GM21360 (cell line): Measurements from ENCODE around the gene INHBA.

ENCODE experiments used
- ATAC-seq: cut with Tn5 transposase; IDR thresholded peaks from one replicate; pipeline ENCODE4 v1.9.1; 2021; ENCODE audit warnings: mild to moderate bottlenecking, moderate library complexity; ENCODE audit not compliant: unreplicated experiment

Gene INHBA

DNA sequence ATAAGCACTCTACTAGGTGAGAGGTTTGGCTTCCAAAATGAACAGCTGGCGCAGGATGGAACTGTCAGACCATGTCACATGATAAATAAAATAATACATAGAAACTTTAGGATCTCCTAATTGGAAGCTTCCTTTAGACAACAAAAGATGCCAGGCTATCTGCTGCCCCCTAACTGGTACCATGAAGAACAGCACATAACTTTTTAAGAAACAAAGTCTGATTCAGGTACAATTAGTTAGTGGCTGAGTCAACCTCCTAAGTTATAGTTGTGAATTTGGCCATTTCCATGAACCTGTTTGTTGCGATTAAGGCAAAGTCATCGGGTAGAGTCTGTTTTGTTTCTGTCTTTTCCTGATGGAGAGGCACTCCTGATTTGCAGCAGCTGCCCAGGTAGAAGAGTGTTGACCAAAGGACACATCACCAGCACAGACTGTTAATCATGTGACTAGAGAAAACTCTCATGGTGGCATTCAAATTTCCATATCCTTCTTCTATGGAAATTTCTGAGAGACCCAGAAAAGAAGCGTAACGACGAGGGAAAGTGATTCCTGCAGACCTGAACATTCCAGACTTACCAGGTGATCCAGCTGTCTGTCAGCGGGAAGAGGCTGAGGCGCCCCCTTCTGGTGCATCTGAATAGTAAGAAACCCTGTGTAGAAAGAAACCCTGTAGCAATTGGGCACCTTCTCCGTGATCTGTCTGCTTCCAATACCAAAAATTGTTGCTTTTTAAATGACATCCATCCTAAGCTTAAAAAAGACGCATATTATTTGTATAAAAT, 8.6 kb upstream of the INHBA start:
- ATAC-seq: no peak

DNA sequence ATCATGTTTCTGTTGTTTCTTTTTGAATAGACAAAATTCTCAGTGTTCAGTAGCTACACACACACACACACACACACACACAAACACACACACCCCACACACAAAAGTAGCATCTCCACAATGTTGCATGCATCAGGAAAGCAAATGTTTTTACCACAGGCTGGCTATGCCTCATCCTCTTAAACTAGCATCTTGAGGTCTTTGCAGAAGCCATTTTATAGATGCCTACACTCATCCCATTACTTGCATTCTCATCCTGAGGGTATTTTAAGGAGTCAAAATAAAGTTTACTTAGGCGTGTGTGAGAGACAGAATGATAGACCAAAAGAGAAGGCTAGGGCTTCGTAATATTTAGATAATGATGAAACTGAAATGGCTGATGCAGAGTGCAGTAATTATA, 7.9 kb upstream of the INHBA start:
- no peak for ATAC-seq

DNA sequence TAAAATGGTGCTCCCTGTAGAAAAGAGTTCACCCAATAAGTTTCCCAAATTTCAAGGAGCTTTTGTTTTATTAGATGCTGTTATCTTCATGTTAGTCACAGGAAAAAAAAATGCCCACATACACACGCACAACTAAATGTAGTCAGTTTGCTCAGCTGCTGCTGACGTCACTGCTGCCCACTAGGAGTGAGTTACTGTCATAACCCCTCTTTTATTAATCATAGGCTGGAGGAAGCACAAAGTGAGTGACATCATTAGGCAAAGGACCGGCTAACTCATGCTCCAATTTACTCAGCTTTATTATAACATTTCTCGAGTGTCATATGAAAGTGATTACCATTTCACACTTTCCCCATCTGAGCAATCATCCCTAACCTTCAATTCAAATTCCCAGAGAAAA, 6.7 kb upstream of the INHBA start:
- no peak for ATAC-seq

DNA sequence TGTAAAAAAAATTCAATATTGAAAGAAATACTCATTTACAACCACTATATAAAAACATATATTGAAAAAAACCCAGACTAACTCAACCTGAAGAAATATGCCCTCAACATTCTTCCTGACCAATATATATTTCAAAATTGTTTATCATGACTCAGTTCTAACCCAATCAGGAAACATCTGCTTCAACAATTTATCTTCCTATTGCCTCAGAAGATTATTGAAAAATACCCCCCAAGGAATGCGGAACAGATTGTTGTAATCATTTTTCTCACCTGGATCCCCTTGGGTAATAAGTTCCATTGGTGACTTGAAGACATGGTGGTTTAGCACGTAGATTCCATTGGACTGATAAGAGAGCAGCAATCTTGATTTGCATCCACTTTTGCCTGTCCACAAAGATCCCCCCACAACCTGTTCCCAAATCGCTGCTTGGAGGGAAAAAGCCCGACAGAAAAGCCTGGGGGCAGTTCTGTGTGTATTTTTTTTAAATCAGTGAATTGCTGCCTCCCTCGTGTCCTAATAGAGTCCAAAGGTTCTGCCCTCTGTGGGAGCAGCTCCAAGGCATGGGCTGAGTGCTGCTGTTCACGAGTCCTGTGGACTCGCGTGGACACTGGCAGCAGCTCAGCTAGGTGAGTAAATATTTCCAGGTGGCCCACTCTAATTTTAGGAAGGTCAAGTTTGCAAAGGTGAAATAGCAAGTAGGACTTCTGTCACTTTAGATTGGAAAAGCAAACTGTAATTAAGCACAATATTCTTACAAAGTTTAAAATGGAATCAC, 5.9 kb upstream of the INHBA start:
- no peak for ATAC-seq

DNA sequence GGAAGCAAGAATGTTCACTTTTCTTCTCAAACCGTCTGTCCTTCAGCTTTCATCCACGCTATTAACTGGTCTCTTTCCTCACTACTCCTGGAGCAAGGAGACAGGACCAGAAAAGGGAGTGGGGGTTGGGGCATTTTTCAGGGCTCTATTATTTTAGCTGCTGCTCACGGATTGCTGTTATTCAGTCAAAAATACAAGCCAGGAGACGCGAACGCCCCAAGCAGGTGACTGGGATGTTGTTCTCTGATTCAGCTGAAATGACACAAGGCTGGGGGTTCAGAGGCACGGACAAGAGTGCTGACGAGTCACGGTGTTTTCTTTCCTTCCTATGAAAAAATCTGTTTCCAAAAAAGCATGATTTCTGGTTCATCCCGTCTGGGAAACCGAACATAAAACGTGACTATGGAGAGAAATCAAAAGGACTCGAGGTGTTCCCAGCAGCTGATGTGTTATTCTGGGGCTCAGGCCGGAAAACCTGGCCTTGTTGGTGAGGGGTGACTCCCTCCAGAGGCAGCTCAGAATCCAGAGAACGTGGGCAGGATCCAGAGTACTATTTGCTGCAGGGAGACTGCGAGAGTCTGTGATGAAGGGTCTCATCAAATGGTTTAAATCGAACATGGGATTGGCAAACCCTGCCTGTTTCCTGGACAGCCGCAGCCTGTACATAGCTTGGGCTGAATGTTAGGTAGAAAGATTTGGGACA, 3.5 kb upstream of the INHBA start:
- no peak for ATAC-seq

DNA sequence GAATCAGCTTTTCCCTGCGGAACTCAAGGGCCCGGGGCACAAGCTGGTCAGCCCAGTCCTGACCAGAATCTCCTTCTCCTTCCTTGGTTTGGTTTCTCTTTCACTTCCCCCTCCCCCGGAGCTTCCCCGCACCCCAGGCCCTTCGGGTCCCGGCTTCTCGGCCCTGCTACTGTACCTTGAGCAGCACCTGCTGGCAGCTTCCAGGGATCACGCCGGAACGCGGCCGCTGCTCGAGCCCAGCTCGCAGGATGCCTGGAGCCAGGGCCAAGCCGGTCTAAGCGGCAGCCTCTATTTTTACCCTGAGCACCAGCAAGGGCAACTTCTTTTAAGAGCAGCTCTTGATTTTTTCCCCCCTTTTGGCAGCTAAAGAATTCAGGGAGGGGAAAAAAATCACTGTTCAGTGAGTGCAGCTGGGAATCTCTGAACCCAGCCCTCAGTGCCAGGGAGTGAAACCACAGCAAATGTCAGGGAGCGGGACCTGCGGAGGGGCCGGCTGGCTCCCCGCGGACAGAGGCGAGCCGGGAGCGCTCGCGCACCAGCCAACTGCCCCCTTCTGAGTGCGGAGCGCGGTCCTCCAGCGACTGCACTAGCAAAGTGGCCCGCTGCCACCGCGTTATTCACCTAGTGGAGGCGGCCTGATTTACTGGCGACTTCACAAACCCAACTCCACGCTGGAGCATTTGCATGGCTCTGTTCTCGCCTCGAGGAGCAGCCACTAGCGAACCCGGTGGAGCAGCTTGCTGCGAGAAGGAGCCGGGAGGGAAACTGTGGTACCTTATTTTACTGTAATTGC, 2.4 kb upstream of the INHBA start:
- peak; percentile 96 for ATAC-seq

DNA sequence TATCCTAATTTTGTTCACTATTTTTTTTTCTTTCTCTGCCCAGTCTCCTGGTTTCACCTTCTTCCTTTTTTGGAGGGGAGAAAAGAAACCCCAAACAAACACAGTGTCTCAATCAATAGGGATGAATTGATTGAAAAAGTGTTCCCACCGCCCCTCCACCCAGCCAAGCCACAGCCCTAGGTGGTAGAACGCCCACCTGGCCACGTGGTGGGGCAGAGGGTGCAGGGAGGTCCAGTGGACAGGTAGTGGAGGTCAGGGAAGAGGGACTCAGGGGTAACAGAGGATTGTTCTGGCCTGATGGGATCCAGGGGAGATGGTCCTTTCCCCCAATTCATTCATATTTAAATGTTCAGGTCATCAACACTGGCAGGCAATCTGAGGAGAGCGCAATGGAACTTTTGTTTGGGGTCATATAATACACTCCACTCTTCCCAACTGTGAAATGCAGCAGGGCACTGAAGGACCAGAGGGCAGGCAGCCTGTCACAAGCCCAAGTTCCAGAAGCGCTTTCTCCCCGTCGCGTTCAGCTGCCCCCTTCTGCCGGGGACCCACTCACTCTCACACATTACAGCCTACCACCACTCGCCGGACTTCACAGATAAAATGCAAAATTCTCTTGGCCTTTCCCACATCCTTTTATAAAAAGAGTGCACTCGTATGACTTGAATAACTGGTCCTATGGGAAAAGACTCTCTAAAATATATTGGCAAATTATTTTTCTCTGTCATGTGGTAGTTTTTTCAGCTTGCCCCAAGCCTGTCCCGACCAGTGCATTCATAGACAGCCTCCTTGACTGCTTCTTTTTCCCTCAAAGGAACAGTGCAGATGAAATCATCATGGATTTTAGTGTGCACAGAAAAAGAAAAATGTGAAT, 1.6 kb downstream of the INHBA start:
- ATAC-seq: no peak

DNA sequence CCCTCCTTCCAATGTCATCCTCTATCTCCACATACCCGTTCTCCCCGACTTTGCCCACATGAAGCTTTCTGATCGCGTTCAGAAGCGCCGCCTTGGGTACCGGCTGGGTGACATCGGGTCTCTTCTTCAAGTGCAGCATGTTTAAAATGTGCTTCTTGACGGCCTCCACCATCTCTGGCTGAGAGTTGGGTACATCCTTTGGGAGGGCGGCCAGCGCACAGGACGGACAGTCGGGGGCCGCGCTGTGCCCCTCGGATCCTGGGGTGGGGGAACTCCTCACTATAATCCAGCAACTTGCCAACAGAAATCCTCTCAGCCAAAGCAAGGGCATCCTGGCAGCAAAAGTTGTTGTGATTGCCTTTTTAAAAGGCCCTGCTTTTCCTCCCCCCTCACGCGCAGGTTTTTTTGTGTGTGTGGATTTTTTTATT, 2.8 kb downstream of the INHBA start:
- ATAC-seq: no peak

DNA sequence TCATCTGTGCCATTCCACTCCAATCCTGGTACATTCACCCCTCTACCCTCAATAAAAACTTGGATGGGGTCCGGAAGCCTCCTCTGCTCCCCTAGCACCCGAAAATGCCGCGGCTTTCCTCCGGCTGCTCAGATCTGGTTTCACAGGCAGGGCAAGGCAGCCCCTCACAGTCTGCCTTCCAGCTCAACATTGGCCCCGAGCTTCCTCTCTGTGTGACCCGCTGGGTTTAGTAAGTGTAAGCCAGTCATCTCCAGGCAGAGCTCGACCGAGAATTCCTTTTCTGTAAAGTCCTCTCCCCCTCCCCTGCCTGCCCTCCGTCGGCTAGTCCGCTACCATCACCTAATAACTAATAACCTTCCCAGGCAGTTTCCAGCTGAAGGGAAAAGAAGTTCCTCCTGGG, 3.4 kb downstream of the INHBA start:
- ATAC-seq: no peak

DNA sequence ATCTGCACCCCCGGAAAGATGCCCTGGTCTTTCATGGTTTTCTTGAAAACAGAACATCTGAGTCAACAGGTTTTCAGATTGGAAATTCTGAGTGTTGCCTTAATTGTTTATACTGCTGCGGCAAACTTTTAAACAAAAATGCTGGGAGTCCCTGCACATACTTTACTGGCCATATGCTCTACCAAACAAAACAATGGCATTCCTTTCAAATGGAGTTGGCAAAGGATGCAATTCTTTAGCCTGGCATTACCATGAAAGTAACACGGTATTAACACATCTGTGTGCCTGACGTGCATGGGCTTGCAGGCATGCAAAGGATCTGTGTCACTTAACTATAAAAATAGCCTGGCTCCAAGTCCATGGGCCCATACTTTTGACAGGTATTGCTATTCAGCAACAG, 4.2 kb downstream of the INHBA start:
- no peak for ATAC-seq

DNA sequence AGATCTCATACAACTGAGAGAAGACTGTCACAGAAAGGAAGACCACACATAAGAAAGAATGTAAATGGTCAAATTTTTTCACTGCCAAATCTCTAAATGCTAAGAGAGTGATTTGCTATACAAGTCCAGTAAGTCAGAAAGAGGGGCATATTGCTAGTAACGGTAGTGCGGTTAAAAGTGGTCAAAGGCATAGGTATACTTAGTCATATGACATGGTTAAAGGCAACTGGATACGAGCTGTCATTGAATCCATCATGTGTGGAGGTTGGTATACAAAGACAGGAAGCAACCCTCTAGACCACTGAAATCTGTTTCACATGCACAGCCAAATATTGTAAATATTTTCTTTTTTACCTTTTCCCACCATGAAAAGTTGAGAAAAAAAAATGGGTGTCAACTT, 4.8 kb downstream of the INHBA start:
- ATAC-seq: no peak

DNA sequence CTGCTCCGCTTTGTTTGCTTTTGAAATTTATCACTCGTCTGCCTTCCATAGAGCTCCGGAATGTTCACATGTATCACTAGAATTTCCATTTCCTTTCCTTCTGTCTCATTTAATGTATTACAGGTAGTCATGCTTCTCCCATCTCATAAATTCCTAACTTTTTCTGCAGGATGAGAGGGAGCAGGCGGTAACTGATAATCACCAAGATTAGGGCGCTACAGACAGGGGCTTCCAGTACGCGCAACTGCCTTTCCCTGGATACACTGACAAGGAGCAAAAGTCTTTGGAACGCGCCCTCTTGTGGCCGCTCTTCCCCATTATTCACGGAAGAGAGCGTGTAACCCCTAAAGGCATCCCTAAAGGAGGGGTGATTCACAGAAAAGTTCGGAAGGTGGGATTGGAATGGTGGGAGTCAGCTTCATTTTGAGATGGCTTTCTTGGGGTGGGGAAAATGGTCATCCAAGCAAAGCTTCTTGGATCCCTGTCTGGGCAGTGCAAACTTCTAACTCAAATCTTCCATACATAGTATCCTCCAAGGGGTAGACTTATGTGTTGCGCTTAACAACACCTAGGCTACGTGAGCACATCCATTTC, 6.5 kb downstream of the INHBA start:
- ATAC-seq: no peak

DNA sequence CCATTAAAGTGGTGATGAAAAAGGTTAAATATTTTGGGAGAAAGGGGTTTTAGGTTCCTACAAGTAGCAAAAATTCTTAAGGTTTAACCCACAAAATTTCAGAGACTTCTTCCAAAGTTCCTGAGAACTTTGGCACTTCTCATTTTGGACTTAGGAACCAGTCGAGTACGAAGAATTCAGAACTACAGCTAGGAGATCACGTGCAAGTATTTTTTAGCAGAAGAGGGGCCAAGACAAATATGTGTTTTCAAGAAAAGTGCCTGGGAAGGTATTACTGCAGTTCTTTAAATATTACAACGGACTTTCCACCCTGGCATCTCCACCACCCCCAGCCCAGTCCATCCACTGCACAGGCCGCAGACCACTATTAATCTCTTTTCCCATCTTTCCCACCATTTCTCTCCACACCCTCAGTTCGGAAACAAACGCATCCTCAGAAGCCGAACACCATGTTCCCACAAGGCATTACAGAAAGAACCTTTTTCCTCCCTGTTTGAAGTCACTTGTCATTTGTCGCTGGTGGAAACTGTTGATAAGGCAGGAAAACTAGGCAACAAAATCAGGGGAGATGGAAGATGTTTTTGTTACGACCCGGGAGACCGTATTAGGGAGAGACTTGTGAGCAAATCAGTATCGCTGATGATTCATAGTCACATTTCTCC, 7.1 kb downstream of the INHBA start:
- ATAC-seq: no peak

DNA sequence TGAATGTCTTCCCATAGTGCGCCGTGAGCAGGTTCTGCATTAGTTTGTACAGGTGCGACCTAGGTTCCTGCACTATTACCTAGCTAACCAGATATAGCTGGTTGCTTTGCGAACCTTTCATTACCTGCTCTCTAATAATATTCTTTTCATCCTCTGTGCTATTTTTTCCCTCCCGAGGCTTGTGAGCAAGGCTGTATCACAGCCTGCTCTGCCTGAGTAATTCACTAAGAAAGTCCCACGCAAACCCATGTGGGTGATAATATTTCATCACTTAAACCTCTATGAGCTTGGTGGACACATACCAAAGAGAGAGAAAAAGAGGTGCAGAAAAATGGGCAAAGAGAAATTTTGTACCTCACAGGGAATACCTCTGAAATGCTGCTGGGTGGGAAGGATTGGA, 8.4 kb downstream of the INHBA start:
- no peak for ATAC-seq

DNA sequence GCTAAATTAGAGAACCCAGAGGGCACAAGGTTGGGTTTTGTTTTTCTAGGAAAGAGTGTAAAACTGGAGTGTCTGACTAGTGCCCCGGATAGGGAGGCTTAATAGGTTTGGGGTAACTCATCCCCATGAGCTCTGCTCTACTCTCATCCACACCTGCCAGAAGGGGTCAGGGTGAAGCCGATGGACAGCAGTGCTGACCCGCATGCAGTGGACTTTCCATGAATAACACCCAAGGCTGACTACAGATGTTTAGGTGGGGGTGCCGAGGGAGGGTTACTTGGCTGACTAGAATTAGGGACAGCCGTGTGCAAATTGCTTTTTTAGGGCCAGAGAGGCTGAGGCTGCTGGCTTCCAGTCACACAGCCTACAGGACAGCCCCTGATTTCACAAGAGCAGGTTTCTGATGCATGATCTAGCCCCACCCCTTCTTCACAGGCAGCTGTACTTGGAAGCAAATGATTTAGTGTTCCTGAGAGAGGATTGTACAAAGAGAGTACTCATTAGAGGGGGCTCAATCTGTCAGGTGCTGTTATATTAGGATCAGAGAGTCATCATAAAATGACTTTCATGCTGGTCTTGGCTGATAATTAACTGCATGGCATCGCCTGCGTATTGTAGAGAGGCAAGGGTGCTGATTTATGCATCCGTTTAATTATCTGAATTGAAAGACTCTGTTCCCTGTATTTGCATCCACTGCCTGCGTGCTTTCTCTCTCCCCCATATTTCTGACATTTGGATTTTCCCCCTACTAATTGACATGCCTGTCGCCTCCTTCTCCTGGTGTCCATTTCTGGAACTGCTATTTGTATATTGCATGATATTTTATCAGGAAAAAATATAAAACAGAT, 9.5 kb downstream of the INHBA start:
- ATAC-seq: no peak

DNA sequence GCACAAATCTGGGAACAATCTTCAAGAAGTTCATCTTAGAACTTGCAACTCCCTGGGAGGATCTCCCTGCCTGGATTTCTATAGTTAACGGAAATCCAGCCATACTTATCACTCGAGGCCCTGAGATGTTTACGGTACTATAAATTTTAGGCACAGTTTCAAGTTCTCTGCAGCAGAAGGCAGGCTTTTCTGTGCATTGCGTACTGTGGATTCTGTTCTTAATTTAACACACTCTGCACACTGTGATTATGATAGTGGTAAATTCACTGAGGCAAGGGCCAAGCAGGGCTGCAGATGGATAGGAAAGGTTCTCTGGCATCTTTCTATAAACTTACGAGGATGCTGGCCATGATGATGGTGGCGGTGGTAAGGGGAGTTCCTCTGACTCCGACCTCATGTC, 10.6 kb downstream of the INHBA start:
- ATAC-seq: no peak

DNA sequence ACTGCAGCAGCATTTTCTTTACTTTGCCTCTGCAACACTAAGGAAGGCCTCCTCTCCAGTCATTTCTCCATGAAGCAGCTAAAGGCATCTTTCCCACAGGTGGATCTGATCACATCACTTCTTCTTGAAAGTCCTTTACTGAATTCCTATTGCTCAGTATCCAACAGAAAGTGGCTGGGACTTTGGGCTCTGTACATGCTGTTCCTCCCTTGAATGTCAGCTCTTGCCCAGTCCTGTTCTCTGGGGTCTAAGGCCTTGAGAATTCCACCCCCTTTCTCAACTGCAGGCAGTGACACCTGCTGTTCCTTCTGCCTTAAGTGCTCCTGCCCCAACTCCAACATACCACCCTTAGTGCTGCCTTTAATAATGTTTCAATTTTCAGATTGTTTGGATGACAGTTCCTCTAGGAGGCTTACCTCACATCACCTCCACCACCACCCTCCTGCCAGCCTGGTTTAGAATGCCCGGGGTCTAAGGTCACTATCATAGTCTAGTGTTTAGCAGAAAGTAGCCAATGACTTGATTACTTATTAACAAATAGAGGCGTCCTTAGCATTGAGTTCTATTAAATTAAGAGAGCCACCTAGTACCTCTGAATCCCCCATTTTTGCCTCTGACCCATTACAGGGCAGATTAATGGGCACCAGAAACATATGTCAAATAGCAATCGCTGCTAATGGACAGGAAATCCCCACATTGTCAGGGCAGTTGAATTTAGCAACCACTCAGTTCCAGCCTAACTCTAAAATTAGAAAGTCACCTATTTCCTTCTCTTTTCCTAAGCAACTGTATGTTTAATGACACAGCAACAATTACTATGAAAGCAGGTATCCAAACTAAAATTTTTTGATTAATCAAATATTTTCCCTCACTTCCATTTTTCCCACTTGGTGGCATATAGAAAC, 11.4 kb downstream of the INHBA start:
- no peak for ATAC-seq
